HCT116 (cell line): ENCODE results near the gene UXS1. TPM values are rescaled to one million over a fixed set of nuclear protein-coding genes. Genes with fewer than 3 reads are reported as not detected.

ENCODE experiments used
- ATAC-seq: fragments of 200-7000 bp; cut with Tn5 transposase; 2 replicates; pipeline ENCODE4 v1.9.1; 2020; ENCODE audit warnings: mild to moderate bottlenecking, moderate library complexity
- BruUV-seq: library from RNA; stranded (reverse); fragments of 400-500 nt; replicated peaks from 2 replicates; lab custom pipeline; 2021; lab: Mats Ljungman, UMichigan
- CTCF ChIA-PET: fragments of 300-600 bp; sonication (Branson Sonifier 250); formaldehyde crosslinking; loops from one replicate; lab custom pipeline; 2021; ENCODE audit warnings: antibody characterized with exemption; lab: Charles Lee
- POLR2A ChIA-PET: fragments of 300-600, 350-600 bp; sonication (Branson Sonifier 250); formaldehyde crosslinking; loops from one replicate; lab custom pipeline; 2021; ENCODE audit warnings: antibody characterized with exemption; lab: Charles Lee
- RAD21 ChIA-PET, 2 experiments: fragments of 300-600 bp; sonication (Branson Sonifier 250); formaldehyde crosslinking; loops; one replicate each; lab custom pipeline; 2023; ENCODE audit warnings: low total read pairs in 2 of 2; ENCODE audit not compliant: uncharacterized antibody in 2 of 2, unreplicated experiment in 2 of 2, low non-redundant PET in 1 of 2; lab: Charles Lee
- DNase-seq: peaks from one replicate; pipeline ENCODE4 v3.0.0-alpha.2; 2010; ENCODE audit warnings: low read depth, low spot score
- H2AFZ ChIP-seq: fragments of 200-600 bp; shearing (Covaris generic), sonication (generic); 2 replicates; pipeline ENCODE4 v1.6.1; 2017; ENCODE audit warnings: low read depth, mixed run types, mixed read lengths, antibody characterized with exemption, low read length; ENCODE audit not compliant: poor library complexity, severe bottlenecking
- H3K27ac ChIP-seq: 2 replicates; pipeline ENCODE4 v1.5.1; 2012; ENCODE audit warnings: low read depth, low read length
- H3K27me3 ChIP-seq: fragments of 200-600 bp; sonication (generic); 2 replicates; pipeline ENCODE4 v1.6.1; 2016; ENCODE audit warnings: mixed run types, low read length, mixed read lengths; ENCODE audit not compliant: insufficient read depth
- H3K36me3 ChIP-seq, 2 experiments: fragments of 200-500 bp in 1 of 2; fragments of 200-600 bp in 1 of 2; sonication (Bioruptor generic) in 1 of 2; sonication (generic) in 1 of 2; 2 replicates each; pipeline versions ENCODE4 v1.5.1 to v1.6.1; 2014 to 2016; ENCODE audit warnings: low read length in 2 of 2, inconsistent platforms in 1 of 2, mixed read lengths in 1 of 2, mixed run types in 1 of 2; ENCODE audit not compliant: insufficient read depth in 2 of 2, control insufficient read depth in 1 of 2
- H3K4me1 ChIP-seq, 2 experiments: fragments of 200-600 bp in 1 of 2; sonication (generic) in 1 of 2; 2 replicates each; pipeline versions ENCODE4 v1.5.1 to v1.6.1; 2012 to 2017; ENCODE audit warnings: low read length in 2 of 2, inconsistent platforms in 1 of 2, mild to moderate bottlenecking in 1 of 2, mixed read lengths in 1 of 2, mixed run types in 1 of 2, moderate library complexity in 1 of 2; ENCODE audit not compliant: insufficient read depth in 2 of 2, control insufficient read depth in 1 of 2
- H3K4me2 ChIP-seq: fragments of 200-600 bp; sonication (generic); 2 replicates; pipeline ENCODE4 v1.6.1; 2017; ENCODE audit warnings: mixed run types, low read length, mixed read lengths
- H3K4me3 ChIP-seq, 2 experiments: fragments of 200-600 bp in 1 of 2; sonication (generic) in 1 of 2; replicated peaks in 1 of 2; 2 replicates each; pipeline ENCODE4 v1.5.1; 2011 to 2016; ENCODE audit warnings: low read length in 2 of 2, control low read depth in 1 of 2, low read depth in 1 of 2, mild to moderate bottlenecking in 1 of 2, mixed read lengths in 1 of 2, mixed run types in 1 of 2
- H3K79me2 ChIP-seq: fragments of 200-600 bp; sonication (generic); 2 replicates; pipeline ENCODE4 v1.6.1; 2017; ENCODE audit warnings: mild to moderate bottlenecking, mixed run types, low read length, moderate library complexity, mixed read lengths; ENCODE audit not compliant: insufficient read depth
- H3K9ac ChIP-seq: fragments of 200-600 bp; sonication (generic); 2 replicates; pipeline ENCODE4 v1.6.1; 2016; ENCODE audit warnings: low read length, mixed read lengths
- H3K9me2 ChIP-seq: fragments of 200-600 bp; sonication (generic), shearing (Covaris generic); 2 replicates; pipeline ENCODE4 v1.6.1; 2017; ENCODE audit warnings: mixed run types, mild to moderate bottlenecking, moderate library complexity; ENCODE audit not compliant: insufficient read depth
- H3K9me3 ChIP-seq, 2 experiments: fragments of 200-500 bp in 1 of 2; fragments of 200-600 bp in 1 of 2; sonication (Bioruptor generic) in 1 of 2; sonication (generic) in 1 of 2; 2 replicates each; pipeline ENCODE4 v1.6.1; 2014 to 2017; ENCODE audit warnings: low read length in 2 of 2, mixed read lengths in 2 of 2, inconsistent platforms in 1 of 2, low read depth in 1 of 2, mild to moderate bottlenecking in 1 of 2, mixed run types in 1 of 2, moderate library complexity in 1 of 2; ENCODE audit not compliant: control insufficient read depth in 1 of 2, insufficient read depth in 1 of 2
- H4K20me1 ChIP-seq: fragments of 200-600 bp; sonication (generic), shearing (Covaris generic); 2 replicates; pipeline ENCODE4 v1.6.1; 2017; ENCODE audit warnings: mixed run types, mild to moderate bottlenecking, moderate library complexity; ENCODE audit not compliant: insufficient read depth
- CBX3 ChIP-seq: IDR thresholded peaks from 2 replicates; pipeline ENCODE4 v1.6.1; 2012; ENCODE audit warnings: low read depth
- EGR1 ChIP-seq: IDR thresholded peaks from 2 replicates; pipeline ENCODE4 v1.6.1; 2012; ENCODE audit warnings: low read depth
- ELF1 ChIP-seq: IDR thresholded peaks from 2 replicates; pipeline ENCODE4 v1.6.1; 2012; ENCODE audit warnings: low read depth, borderline replicate concordance
- EZH2 ChIP-seq: fragments of 200-600 bp; sonication (generic); IDR thresholded peaks from 2 replicates; pipeline ENCODE4 v1.6.1; 2017; ENCODE audit warnings: antibody characterized with exemption, mixed run types
- EZH2phosphoT487 ChIP-seq: fragments of 200-600 bp; IDR thresholded peaks from 2 replicates; pipeline ENCODE4 v1.6.1; 2018; ENCODE audit warnings: antibody characterized with exemption, borderline replicate concordance
- FOSL1 ChIP-seq: IDR thresholded peaks from 2 replicates; pipeline ENCODE4 v1.6.1; 2012; ENCODE audit warnings: low read depth
- MAX ChIP-seq: IDR thresholded peaks from 2 replicates; pipeline ENCODE4 v1.6.1; 2012
- POLR2AphosphoS5 ChIP-seq: IDR thresholded peaks from 2 replicates; pipeline ENCODE4 v1.6.1; 2011; ENCODE audit warnings: mild to moderate bottlenecking, low read depth, low read length, moderate library complexity
- RAD21 ChIP-seq: IDR thresholded peaks from 2 replicates; pipeline ENCODE4 v1.6.1; 2012; ENCODE audit warnings: low read depth, mild to moderate bottlenecking
- SP1 ChIP-seq: IDR thresholded peaks from 2 replicates; pipeline ENCODE4 v1.6.1; 2012; ENCODE audit warnings: low read depth
- TCF7L2 ChIP-seq: IDR thresholded peaks from 2 replicates; pipeline ENCODE4 v1.7.0; 2011; ENCODE audit warnings: borderline replicate concordance, inconsistent platforms; ENCODE audit not compliant: insufficient read depth, insufficient read length; ENCODE audit errors: extremely low read depth
- YY1 ChIP-seq: IDR thresholded peaks from 2 replicates; pipeline ENCODE4 v1.6.1; 2011; ENCODE audit warnings: low read length, low read depth, moderate library complexity, mild to moderate bottlenecking; ENCODE audit not compliant: insufficient replicate concordance; ENCODE audit errors: extremely low read depth
- ZFX ChIP-seq: fragments of 450-650 bp; IDR thresholded peaks from 2 replicates; pipeline ENCODE4 v1.6.1; 2017
- intact Hi-C: fragments of 100-400 bp; cut with micrococcal nuclease; formaldehyde crosslinking; loops from 2 replicates; pipeline ENCODE4 v1.10.0; 2022
- total RNA-seq: library from RNA; stranded (reverse); gene quantifications from one replicate; pipeline ENCODE4 v1.2.1, GENCODE V29; 2021; ENCODE audit not compliant: unreplicated experiment
- TF ChIP-seq, protein P1 (sequence below), 3 experiments: fragments of 200-600 bp in 1 of 3; sonication (generic) in 1 of 3; IDR thresholded peaks in 2 of 3; conservative IDR thresholded peaks in 1 of 3; 2 replicates each; pipeline ENCODE4 v1.5.1; 2012 to 2017; ENCODE audit warnings: low read depth in 2 of 3, low read length in 2 of 3, antibody characterized with exemption in 1 of 3, borderline replicate concordance in 1 of 3, control low read depth in 1 of 3, mild to moderate bottlenecking in 1 of 3, mixed read lengths in 1 of 3, mixed run types in 1 of 3, moderate library complexity in 1 of 3; ENCODE audit not compliant: insufficient read depth in 1 of 3
- TF ChIP-seq, protein P2 (sequence below): IDR thresholded peaks from 2 replicates; pipeline ENCODE4 v1.6.1; 2012; ENCODE audit warnings: low read depth

The UXS1 gene
- total RNA-seq, 1 experiment from 2014 or later: 45.7 TPM

- Histone ChIP-seq H3K27me3 (no peaks in the 10 kb centered on the region), H3K9me2 (no peaks in the 10 kb centered on the region), H3K27ac (no peak overlapping the region), H3K4me1 (peaks cover 26 to 42% of the 10 kb centered on the region in 2 experiments), H3K79me2 (peaks cover 33% of the 10 kb centered on the region), H3K9ac (no peak overlapping the region), H3K4me2 (no peak overlapping the region), H3K9me3 (no peaks in the 10 kb centered on the region), H3K36me3 (no peaks in the 10 kb centered on the region; a peak in 1 of 4 replicates), H4K20me1 (no peaks in the 10 kb centered on the region), H2AFZ (no peak overlapping the region), H3K4me3 (no peak overlapping the region)
- BruUV-seq: no TSS peak
- ChIA-PET CTCF (no interaction called here), RAD21 (no interaction called here), POLR2A (no interaction called here)
- intact Hi-C loops: no loop called here
- DNase-seq (no peak), ATAC-seq (no peak)
- TF ChIP-seq EGR1: no peak
- no peak for TF ChIP-seq YY1
- no peak for TF ChIP-seq ELF1
- TF ChIP-seq FOSL1: no peak
- TF ChIP-seq TCF7L2: no peak
- TF ChIP-seq POLR2AphosphoS5: no peak
- TF ChIP-seq ZFX: no peak
- no peak for TF ChIP-seq EZH2phosphoT487
- TF ChIP-seq MAX: no peak
- no peak for TF ChIP-seq CBX3
- no peak for TF ChIP-seq RAD21
- TF ChIP-seq, protein P1, sequence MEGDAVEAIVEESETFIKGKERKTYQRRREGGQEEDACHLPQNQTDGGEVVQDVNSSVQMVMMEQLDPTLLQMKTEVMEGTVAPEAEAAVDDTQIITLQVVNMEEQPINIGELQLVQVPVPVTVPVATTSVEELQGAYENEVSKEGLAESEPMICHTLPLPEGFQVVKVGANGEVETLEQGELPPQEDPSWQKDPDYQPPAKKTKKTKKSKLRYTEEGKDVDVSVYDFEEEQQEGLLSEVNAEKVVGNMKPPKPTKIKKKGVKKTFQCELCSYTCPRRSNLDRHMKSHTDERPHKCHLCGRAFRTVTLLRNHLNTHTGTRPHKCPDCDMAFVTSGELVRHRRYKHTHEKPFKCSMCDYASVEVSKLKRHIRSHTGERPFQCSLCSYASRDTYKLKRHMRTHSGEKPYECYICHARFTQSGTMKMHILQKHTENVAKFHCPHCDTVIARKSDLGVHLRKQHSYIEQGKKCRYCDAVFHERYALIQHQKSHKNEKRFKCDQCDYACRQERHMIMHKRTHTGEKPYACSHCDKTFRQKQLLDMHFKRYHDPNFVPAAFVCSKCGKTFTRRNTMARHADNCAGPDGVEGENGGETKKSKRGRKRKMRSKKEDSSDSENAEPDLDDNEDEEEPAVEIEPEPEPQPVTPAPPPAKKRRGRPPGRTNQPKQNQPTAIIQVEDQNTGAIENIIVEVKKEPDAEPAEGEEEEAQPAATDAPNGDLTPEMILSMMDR (IDR thresholded peaks at IDR 0.05 in 2 of 3, conservative IDR thresholded peaks at IDR 0.05 in 1 of 3; ENCODE audit: borderline replicate concordance in 1 of 3, insufficient read depth in 1 of 3, low read depth in 2 of 3, low read length in 2 of 3): no peak
- no peak for TF ChIP-seq EZH2
- TF ChIP-seq, protein P2, sequence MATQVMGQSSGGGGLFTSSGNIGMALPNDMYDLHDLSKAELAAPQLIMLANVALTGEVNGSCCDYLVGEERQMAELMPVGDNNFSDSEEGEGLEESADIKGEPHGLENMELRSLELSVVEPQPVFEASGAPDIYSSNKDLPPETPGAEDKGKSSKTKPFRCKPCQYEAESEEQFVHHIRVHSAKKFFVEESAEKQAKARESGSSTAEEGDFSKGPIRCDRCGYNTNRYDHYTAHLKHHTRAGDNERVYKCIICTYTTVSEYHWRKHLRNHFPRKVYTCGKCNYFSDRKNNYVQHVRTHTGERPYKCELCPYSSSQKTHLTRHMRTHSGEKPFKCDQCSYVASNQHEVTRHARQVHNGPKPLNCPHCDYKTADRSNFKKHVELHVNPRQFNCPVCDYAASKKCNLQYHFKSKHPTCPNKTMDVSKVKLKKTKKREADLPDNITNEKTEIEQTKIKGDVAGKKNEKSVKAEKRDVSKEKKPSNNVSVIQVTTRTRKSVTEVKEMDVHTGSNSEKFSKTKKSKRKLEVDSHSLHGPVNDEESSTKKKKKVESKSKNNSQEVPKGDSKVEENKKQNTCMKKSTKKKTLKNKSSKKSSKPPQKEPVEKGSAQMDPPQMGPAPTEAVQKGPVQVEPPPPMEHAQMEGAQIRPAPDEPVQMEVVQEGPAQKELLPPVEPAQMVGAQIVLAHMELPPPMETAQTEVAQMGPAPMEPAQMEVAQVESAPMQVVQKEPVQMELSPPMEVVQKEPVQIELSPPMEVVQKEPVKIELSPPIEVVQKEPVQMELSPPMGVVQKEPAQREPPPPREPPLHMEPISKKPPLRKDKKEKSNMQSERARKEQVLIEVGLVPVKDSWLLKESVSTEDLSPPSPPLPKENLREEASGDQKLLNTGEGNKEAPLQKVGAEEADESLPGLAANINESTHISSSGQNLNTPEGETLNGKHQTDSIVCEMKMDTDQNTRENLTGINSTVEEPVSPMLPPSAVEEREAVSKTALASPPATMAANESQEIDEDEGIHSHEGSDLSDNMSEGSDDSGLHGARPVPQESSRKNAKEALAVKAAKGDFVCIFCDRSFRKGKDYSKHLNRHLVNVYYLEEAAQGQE: no peak
- no peak for TF ChIP-seq SP1
Measured at GRCh38 chr2:106163948-106164545, 30.1 kb downstream of the UXS1 start.
